ENCODE data around the gene PPARD.

GRCh38 chr6:35401514-35401913 is 59.2 kb downstream of the PPARD start:
- TF ChIP-seq MAX (IDR thresholded peaks at IDR 0.05) (no peak), CEBPB (IDR thresholded peaks at IDR 0.05) (no peak), CTCF (IDR thresholded peaks at IDR 0.05) (no peak), REST (IDR thresholded peaks at IDR 0.05) (no peak), EP300 (IDR thresholded peaks at IDR 0.05) (no peak), GATA3 (IDR thresholded peaks at IDR 0.05; ENCODE audit: borderline replicate concordance) (no peak), BHLHE40 (IDR thresholded peaks at IDR 0.05; ENCODE audit: low read depth, low read length) (no peak), POLR2A (IDR thresholded peaks at IDR 0.05; ENCODE audit: low read length) (no peak), ZC3H11A (IDR thresholded peaks at IDR 0.05) (no peak), JUNB (IDR thresholded peaks at IDR 0.05) (no peak), FOSL2 (IDR thresholded peaks at IDR 0.05) (no peak), FOSL2 (CRISPR knock-in tag; IDR thresholded peaks at IDR 0.05) (no peak), RARB (CRISPR knock-in tag; IDR thresholded peaks at IDR 0.05) (no peak), SREBF2 (IDR thresholded peaks at IDR 0.05) (no peak)
